Measurements from ENCODE around the gene PDCD11. TPM values are rescaled to one million over a fixed set of nuclear protein-coding genes. Genes with fewer than 3 reads are reported as not detected.

PDCD11 gene
- total and polyA plus RNA-seq, 8 donors = 2.3 to 28.0 (median 12.9) TPM

DNA sequence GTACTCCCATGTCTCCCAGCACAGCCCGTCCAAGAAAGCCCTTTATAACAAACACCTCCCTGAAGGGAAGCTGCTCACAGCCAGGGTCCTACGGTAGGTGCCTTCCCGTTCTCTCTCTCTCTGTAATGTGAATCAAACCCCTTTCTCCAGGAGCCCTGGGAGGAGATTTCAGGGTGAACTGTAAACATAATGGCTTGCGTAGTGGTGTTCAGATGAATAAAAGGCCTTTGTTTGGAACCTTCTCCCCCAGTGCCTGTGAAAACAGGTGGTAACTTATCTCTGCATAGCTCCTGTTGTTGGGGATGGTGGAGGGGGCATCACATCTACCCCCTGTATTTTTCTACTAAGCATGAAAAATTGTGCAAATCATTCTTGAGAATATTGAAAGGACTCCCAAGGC is 43.4 kb downstream of the PDCD11 start:
- intact Hi-C loops (cut with DNase I; ENCODE audit: low total_unique reads) = no loop called here
- Histone ChIP-seq H3K4me1 (peaks cover 0 to 6% (median 0%) of the 10 kb centered on the region in 4 donors), H3K27me3 (no peaks in the 10 kb centered on the region), H3K27ac (no peak overlapping the region), H3K9me3 (no peaks in the 10 kb centered on the region), H3K36me3 (peaks cover 78 to 100% (median 99%) of the 10 kb centered on the region in 4 donors), H3K4me3 (no peak overlapping the region)
- 67 to 72% (median 71%) methylated on average over 4 of the region's 4 CpGs for WGBS, 5 donors
- TF ChIP-seq, protein P1, sequence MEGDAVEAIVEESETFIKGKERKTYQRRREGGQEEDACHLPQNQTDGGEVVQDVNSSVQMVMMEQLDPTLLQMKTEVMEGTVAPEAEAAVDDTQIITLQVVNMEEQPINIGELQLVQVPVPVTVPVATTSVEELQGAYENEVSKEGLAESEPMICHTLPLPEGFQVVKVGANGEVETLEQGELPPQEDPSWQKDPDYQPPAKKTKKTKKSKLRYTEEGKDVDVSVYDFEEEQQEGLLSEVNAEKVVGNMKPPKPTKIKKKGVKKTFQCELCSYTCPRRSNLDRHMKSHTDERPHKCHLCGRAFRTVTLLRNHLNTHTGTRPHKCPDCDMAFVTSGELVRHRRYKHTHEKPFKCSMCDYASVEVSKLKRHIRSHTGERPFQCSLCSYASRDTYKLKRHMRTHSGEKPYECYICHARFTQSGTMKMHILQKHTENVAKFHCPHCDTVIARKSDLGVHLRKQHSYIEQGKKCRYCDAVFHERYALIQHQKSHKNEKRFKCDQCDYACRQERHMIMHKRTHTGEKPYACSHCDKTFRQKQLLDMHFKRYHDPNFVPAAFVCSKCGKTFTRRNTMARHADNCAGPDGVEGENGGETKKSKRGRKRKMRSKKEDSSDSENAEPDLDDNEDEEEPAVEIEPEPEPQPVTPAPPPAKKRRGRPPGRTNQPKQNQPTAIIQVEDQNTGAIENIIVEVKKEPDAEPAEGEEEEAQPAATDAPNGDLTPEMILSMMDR (IDR thresholded peaks at IDR 0.05) = no peak
- TF ChIP-seq POLR2AphosphoS5 (IDR thresholded peaks at IDR 0.05) = no peak
- TF ChIP-seq EP300 (IDR thresholded peaks at IDR 0.05) = no peak
- TF ChIP-seq POLR2A (IDR thresholded peaks at IDR 0.05) = no peak
- no peak for DNase-seq

GRCh38 chr10:103440416-103440815 is 44.0 kb downstream of the PDCD11 start:
- DNase-seq = no peak
- intact Hi-C loops (cut with DNase I; ENCODE audit: low total_unique reads) = no loop called here
- Histone ChIP-seq H3K9me3 (no peaks in the 10 kb centered on the region), H3K27ac (no peak overlapping the region), H3K4me3 (no peak overlapping the region), H3K36me3 (peaks cover 79 to 100% (median 100%) of the 10 kb centered on the region in 4 donors), H3K27me3 (no peaks in the 10 kb centered on the region), H3K4me1 (peaks cover 0 to 12% (median 4%) of the 10 kb centered on the region in 4 donors)
- WGBS, 5 donors = 90 to 97% (median 92%) methylated on average over 14 of the region's 14 CpGs
- TF ChIP-seq POLR2AphosphoS5 (IDR thresholded peaks at IDR 0.05) (no peak), POLR2A (IDR thresholded peaks at IDR 0.05) (no peak), EP300 (IDR thresholded peaks at IDR 0.05) (no peak)
- TF ChIP-seq, protein P1 (IDR thresholded peaks at IDR 0.05) = no peak

DNA sequence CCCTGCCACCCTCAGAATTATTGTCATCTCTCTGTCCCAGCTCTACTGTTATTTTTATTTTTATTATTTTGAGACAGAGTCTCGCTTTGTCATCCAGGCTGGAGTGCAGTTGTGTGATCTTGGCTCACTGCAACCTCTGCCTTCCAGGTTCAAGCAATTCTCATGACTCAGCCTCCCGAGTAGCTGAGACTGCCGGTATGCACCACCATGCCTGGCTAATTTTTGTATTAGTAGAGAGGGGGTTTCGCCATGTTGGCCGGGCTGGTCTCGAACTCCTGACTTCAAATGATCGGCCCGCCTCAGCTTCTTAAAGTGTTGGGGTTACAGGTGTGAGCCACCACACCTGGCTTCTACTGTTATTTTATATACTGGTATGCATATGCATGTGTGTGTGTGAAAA is 44.8 kb downstream of the PDCD11 start:
- Histone ChIP-seq H3K4me1 (peaks cover under 1 to 20% (median 10%) of the 10 kb centered on the region in 4 donors), H3K27me3 (no peaks in the 10 kb centered on the region), H3K36me3 (peaks cover 78 to 100% (median 100%) of the 10 kb centered on the region in 4 donors), H3K27ac (no peak overlapping the region), H3K4me3 (no peak overlapping the region), H3K9me3 (no peaks in the 10 kb centered on the region)
- intact Hi-C loops (cut with DNase I; ENCODE audit: low total_unique reads) = no loop called here
- DNase-seq = no peak
- no peak for TF ChIP-seq EP300 (IDR thresholded peaks at IDR 0.05)
- WGBS, 5 donors = 90 to 97% (median 96%) methylated on average over 8 of the region's 8 CpGs

- Histone ChIP-seq H3K27ac (no peak overlapping the region), H3K4me1 (peaks cover 5 to 24% (median 12%) of the 10 kb centered on the region in 4 donors), H3K4me3 (no peak overlapping the region), H3K9me3 (no peaks in the 10 kb centered on the region), H3K27me3 (no peaks in the 10 kb centered on the region), H3K36me3 (peaks cover 79 to 100% (median 100%) of the 10 kb centered on the region in 4 donors)
- TF ChIP-seq EP300 (IDR thresholded peaks at IDR 0.05) (no peak), POLR2AphosphoS5 (IDR thresholded peaks at IDR 0.05) (no peak), POLR2A (IDR thresholded peaks at IDR 0.05) (no peak)
- TF ChIP-seq, protein P1 (IDR thresholded peaks at IDR 0.05) = no peak
- 83 to 93% (median 87%) methylated on average over 8 of the region's 8 CpGs for WGBS, 5 donors
- intact Hi-C loops (cut with DNase I; ENCODE audit: low total_unique reads) = no loop called here
- no peak for DNase-seq
These were observed 45.2 kb downstream of the PDCD11 start for GRCh38 chr10:103441611-103442010.

- Histone ChIP-seq H3K4me3 (no peak overlapping the region), H3K36me3 (peaks cover 82 to 100% (median 100%) of the 10 kb centered on the region in 4 donors), H3K27ac (no peak overlapping the region), H3K9me3 (no peaks in the 10 kb centered on the region), H3K4me1 (peaks cover 6 to 28% (median 15%) of the 10 kb centered on the region in 4 donors), H3K27me3 (no peaks in the 10 kb centered on the region)
- intact Hi-C loops (cut with DNase I; ENCODE audit: low total_unique reads) = no loop called here
- no peak for DNase-seq
- WGBS, 5 donors = 82 to 89% (median 87%) methylated on average over 12 to 13 of the region's 13 CpGs
- TF ChIP-seq, protein P1 (IDR thresholded peaks at IDR 0.05) = no peak
These were observed 45.6 kb downstream of the PDCD11 start for GRCh38 chr10:103442031-103442461.

Data from stomach (tissue), 9 donors.